Measurements from ENCODE around the gene SOX9.

- no peak for TF ChIP-seq POLR2AphosphoS5 (IDR thresholded peaks at IDR 0.05)
- TF ChIP-seq, protein P1, sequence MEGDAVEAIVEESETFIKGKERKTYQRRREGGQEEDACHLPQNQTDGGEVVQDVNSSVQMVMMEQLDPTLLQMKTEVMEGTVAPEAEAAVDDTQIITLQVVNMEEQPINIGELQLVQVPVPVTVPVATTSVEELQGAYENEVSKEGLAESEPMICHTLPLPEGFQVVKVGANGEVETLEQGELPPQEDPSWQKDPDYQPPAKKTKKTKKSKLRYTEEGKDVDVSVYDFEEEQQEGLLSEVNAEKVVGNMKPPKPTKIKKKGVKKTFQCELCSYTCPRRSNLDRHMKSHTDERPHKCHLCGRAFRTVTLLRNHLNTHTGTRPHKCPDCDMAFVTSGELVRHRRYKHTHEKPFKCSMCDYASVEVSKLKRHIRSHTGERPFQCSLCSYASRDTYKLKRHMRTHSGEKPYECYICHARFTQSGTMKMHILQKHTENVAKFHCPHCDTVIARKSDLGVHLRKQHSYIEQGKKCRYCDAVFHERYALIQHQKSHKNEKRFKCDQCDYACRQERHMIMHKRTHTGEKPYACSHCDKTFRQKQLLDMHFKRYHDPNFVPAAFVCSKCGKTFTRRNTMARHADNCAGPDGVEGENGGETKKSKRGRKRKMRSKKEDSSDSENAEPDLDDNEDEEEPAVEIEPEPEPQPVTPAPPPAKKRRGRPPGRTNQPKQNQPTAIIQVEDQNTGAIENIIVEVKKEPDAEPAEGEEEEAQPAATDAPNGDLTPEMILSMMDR (IDR thresholded peaks at IDR 0.05), result no peak
These were observed 46.8 kb downstream of the SOX9 start for GRCh38 chr17:72167593-72167992.

All from breast epithelium (tissue), 3 donors.